Tibial nerve (tissue), 4 donors: ENCODE data around the gene BCAS3. TPM values are rescaled to one million over a fixed set of nuclear protein-coding genes. Genes with fewer than 3 reads are reported as not detected.

Experiments
- DNase-seq, 2 donors: peaks; one replicate each; pipeline ENCODE4 v3.0.0-alpha.2; 2019; ENCODE audit warnings: low spot score in 2 of 2
- H3K27ac ChIP-seq, 4 donors: fragments of 200-600 bp; sonication (generic) in 3 of 4; one replicate each; pipeline ENCODE4 v1.5.1; 2017 to 2019; ENCODE audit warnings: mild to moderate bottlenecking in 1 of 4
- H3K27me3 ChIP-seq, 2 donors: fragments of 200-600 bp; sonication (generic) in 1 of 2; one replicate each; pipeline versions ENCODE4 v1.5.1 to v1.6.0; 2017 to 2019
- H3K36me3 ChIP-seq, 3 donors: fragments of 200-600 bp; sonication (generic); one replicate each; pipeline ENCODE4 v1.5.1; 2018 to 2019
- H3K4me1 ChIP-seq, 4 donors: fragments of 200-600 bp; sonication (generic) in 3 of 4; one replicate each; pipeline ENCODE4 v1.5.1; 2017 to 2019
- H3K4me3 ChIP-seq, 4 donors: fragments of 200-600 bp; sonication (generic) in 3 of 4; one replicate each; pipeline ENCODE4 v1.5.1; 2017 to 2019; ENCODE audit warnings: mild to moderate bottlenecking in 1 of 4, moderate library complexity in 1 of 4
- H3K9me3 ChIP-seq, 4 donors: fragments of 200-600 bp; sonication (generic) in 3 of 4; one replicate each; pipeline ENCODE4 v1.5.1; 2017 to 2019
- EP300 ChIP-seq, 2 donors: sonication (generic); formaldehyde crosslinking; IDR thresholded peaks; one replicate each; pipeline ENCODE4 v1.6.1; 2017; ENCODE audit warnings: antibody characterized with exemption in 2 of 2, mild to moderate bottlenecking in 1 of 2
- POLR2A ChIP-seq, 2 donors: fragments of 450-650 bp; IDR thresholded peaks; one replicate each; pipeline ENCODE4 v1.6.1; 2017; ENCODE audit warnings: antibody characterized with exemption in 2 of 2, mild to moderate bottlenecking in 2 of 2, moderate library complexity in 2 of 2
- WGBS, 2 donors: methylation state at CpG; one replicate each; pipeline ENCODE4 v1.1.5; 2018; 5-methylcytosine and 5-hydroxymethylcytosine counted together
- total RNA-seq, 4 donors: library from RNA; depleted of rRNA; stranded (reverse); fragments of >200 nt; gene quantifications; one replicate each; pipeline ENCODE4 v1.1.0, GENCODE V29; 2016
- TF ChIP-seq, protein P1 (sequence below), 5 experiments: fragments of 200-600 bp in 3 of 5; fragments of 450-650 bp in 2 of 5; sonication (generic) in 3 of 5; IDR thresholded peaks; one replicate each; pipeline ENCODE4 v1.5.1; 2016 to 2019; ENCODE audit warnings: antibody characterized with exemption in 5 of 5, mild to moderate bottlenecking in 3 of 5, moderate library complexity in 2 of 5

The BCAS3 gene
- total RNA-seq, 4 donors from 2014 or later, result 26.4 to 48.1 (median 44.8) TPM

DNA sequence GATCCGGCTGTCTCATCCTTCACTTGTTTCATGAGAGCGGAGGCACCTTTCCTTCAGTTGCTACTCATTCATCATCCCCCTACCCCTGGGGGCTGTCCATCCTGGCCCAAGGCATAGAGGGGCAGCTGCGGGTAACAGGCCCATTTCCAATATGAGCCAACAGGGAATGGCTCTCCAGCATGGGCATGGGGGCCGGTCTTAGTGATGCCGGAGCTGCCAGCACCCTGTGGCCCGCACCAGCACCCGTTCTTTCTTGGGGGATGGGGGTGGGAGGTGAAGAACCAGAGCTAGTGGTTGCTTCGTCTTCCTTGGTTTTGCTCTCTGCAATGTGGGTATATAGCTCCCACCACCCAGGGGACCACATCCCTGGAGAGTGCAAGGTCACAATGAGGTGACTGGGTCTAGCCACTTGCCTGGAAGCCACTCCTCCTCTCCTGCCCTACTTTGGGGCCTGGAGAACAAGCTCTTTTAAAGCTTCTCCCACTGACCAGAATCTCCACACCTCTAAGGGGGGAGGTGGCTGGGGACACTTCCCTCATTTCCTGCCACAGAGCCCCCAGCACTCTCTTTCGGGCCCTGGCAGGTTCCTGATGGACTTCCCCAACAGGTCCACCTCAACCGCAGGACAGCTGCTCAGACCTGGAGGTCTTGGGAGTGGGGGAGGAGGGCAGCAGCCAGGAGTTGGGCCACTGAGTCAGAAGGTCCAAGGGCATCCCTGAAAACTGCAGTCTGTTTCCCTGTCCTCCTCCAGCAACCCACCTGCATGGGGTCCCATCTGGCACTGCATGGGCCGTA is 710.1 kb downstream of the BCAS3 start:
- no peaks in the 10 kb centered on the region for H3K9me3 ChIP-seq
- no peak overlapping the region for H3K4me3 ChIP-seq
- H3K4me1 ChIP-seq, result peaks cover 0 to 22% (median 5%) of the 10 kb centered on the region in 4 donors
- no peak overlapping the region for H3K27ac ChIP-seq
- WGBS, 2 donors, result 93 to 97% methylated on average over 11 of the region's 11 CpGs
- no peaks in the 10 kb centered on the region for H3K27me3 ChIP-seq
- DNase-seq, result no peak
- TF ChIP-seq, protein P1, sequence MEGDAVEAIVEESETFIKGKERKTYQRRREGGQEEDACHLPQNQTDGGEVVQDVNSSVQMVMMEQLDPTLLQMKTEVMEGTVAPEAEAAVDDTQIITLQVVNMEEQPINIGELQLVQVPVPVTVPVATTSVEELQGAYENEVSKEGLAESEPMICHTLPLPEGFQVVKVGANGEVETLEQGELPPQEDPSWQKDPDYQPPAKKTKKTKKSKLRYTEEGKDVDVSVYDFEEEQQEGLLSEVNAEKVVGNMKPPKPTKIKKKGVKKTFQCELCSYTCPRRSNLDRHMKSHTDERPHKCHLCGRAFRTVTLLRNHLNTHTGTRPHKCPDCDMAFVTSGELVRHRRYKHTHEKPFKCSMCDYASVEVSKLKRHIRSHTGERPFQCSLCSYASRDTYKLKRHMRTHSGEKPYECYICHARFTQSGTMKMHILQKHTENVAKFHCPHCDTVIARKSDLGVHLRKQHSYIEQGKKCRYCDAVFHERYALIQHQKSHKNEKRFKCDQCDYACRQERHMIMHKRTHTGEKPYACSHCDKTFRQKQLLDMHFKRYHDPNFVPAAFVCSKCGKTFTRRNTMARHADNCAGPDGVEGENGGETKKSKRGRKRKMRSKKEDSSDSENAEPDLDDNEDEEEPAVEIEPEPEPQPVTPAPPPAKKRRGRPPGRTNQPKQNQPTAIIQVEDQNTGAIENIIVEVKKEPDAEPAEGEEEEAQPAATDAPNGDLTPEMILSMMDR (IDR thresholded peaks at IDR 0.05), result no peak
- TF ChIP-seq EP300 (IDR thresholded peaks at IDR 0.05), result no peak
- TF ChIP-seq POLR2A (IDR thresholded peaks at IDR 0.05), result no peak
- H3K36me3 ChIP-seq, result peaks cover 0 to 5% (median 0%) of the 10 kb centered on the region in 3 donors

- Histone ChIP-seq H3K27me3 (no peaks in the 10 kb centered on the region), H3K4me3 (no peak overlapping the region), H3K36me3 (peaks cover 0 to 5% (median 0%) of the 10 kb centered on the region in 3 donors), H3K9me3 (no peaks in the 10 kb centered on the region), H3K4me1 (peaks cover 0 to 25% (median 6%) of the 10 kb centered on the region in 4 donors), H3K27ac (no peak overlapping the region)
- 84 to 86% methylated on average over 21 of the region's 21 CpGs for WGBS, 2 donors
- DNase-seq, result no peak
- TF ChIP-seq EP300 (IDR thresholded peaks at IDR 0.05) (no peak), POLR2A (IDR thresholded peaks at IDR 0.05) (no peak)
- TF ChIP-seq, protein P1 (IDR thresholded peaks at IDR 0.05), result no peak
Observed at GRCh38 chr17:61388561-61389356, 711.1 kb downstream of the BCAS3 start.

DNA sequence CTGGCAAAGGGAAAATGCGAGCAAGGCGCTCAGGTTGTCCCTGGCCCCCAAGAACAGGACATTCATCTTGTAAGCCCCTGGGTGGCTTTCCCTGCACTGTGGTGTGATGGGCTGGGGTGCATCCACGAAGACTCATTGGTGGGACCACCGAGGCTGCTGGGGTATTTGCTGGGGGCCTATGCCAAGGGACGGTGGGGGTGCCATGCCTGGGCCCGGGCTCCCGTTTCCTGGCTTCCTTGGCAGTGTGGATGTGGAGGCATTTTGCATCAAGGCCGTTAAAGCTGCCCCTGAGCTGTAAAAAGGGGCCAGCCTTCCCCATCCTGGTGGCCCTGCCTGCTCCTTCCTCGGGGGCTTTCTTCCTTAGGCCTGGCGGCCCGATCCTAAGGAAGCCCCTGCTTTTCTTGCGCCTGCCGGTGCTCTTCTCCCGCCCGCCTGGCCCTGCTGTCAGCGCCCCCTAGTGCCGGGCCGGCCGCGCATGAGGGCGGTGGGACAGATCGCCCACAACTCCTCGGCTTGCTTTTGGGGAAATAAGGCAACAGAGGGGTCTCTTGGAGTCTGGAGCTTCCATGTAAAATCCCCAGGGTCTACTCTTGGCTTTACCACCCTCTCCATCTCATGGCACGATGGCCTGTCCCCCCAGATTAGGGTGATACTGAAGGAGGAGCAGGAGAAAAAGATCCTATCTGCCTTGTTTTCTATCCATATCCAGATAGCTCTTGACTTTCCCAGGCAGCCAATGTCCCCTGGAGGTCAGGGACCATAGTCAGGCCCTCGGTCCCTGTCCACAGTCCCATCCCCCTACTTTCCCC is 712.2 kb downstream of the BCAS3 start:
- TF ChIP-seq POLR2A (IDR thresholded peaks at IDR 0.05) (no peak), EP300 (IDR thresholded peaks at IDR 0.05) (no peak)
- TF ChIP-seq, protein P1 (IDR thresholded peaks at IDR 0.05), result peak; percentile 84 to 89 (median 87)
- H3K27me3 ChIP-seq, result no peaks in the 10 kb centered on the region
- WGBS, 2 donors, result 16 to 19% methylated on average over 24 to 25 of the region's 25 CpGs
- H3K9me3 ChIP-seq, result no peaks in the 10 kb centered on the region
- H3K27ac ChIP-seq, result peak overlapping the region; percentile 12 to 38 (median 21)
- peaks cover 0 to 31% (median 12%) of the 10 kb centered on the region in 4 donors for H3K4me1 ChIP-seq
- H3K36me3 ChIP-seq, result peaks cover 0 to 5% (median 0%) of the 10 kb centered on the region in 3 donors
- no peak overlapping the region for H3K4me3 ChIP-seq
- peak in 1 of 2 donors; percentile 50 for DNase-seq

GRCh38 chr17:61390479-61390791 is 712.8 kb downstream of the BCAS3 start:
- 53 to 76% methylated on average over 11 of the region's 11 CpGs for WGBS, 2 donors

More at GRCh38 chr17:61390479-61390791, 712.8 kb downstream of the BCAS3 start:
- Histone ChIP-seq H3K4me3 (no peak overlapping the region), H3K9me3 (no peaks in the 10 kb centered on the region), H3K27me3 (no peaks in the 10 kb centered on the region), H3K4me1 (peaks cover 0 to 37% (median 12%) of the 10 kb centered on the region in 4 donors), H3K27ac (peak overlapping the region; percentile 12 to 38 (median 21)), H3K36me3 (peaks cover 0 to 5% (median 0%) of the 10 kb centered on the region in 3 donors)
- DNase-seq, result no peak
- TF ChIP-seq POLR2A (IDR thresholded peaks at IDR 0.05) (no peak), EP300 (IDR thresholded peaks at IDR 0.05) (no peak)
- TF ChIP-seq, protein P1 (IDR thresholded peaks at IDR 0.05), result no peak
